Heart left ventricle (tissue), 16 donors: ENCODE results near the gene GFPT1. TPM values are rescaled to one million over a fixed set of nuclear protein-coding genes. Genes with fewer than 3 reads are reported as not detected.

Experiments
- ATAC-seq, 4 donors: fragments of 200-7000 bp; cut with Tn5 transposase; one replicate each; pipeline ENCODE4 v1.9.1; 2020 to 2022; ENCODE audit warnings: moderate library complexity in 4 of 4, mild to moderate bottlenecking in 3 of 4, moderate number of reproducible peaks in 1 of 4
- DNase-seq, 5 donors: peaks; one replicate each; pipeline ENCODE4 v3.0.0-alpha.2; 2020
- H3K27ac ChIP-seq, 12 donors: fragments of 200-600 bp; sonication (generic) in 4 of 12; one replicate each; pipeline versions ENCODE4 v1.5.0 to v1.8.0; 2016 to 2022; ENCODE audit warnings: mild to moderate bottlenecking in 2 of 12
- H3K27me3 ChIP-seq, 9 donors: fragments of 200-600 bp; sonication (generic) in 2 of 9; one replicate each; pipeline versions ENCODE4 v1.5.1 to v1.8.0; 2016 to 2022; ENCODE audit warnings: mild to moderate bottlenecking in 3 of 9
- H3K36me3 ChIP-seq, 9 donors: fragments of 200-600 bp; sonication (generic) in 2 of 9; one replicate each; pipeline versions ENCODE4 v1.5.0 to v1.8.0; 2018 to 2022; ENCODE audit warnings: mild to moderate bottlenecking in 2 of 9
- H3K4me1 ChIP-seq, 12 donors: fragments of 200-600 bp; sonication (generic) in 4 of 12; one replicate each; pipeline versions ENCODE4 v1.5.0 to v1.8.0; 2016 to 2022; ENCODE audit warnings: mild to moderate bottlenecking in 3 of 12
- H3K4me3 ChIP-seq, 12 donors: fragments of 200-600 bp; sonication (generic) in 4 of 12; one replicate each; pipeline versions ENCODE4 v1.5.0 to v1.8.0; 2017 to 2022; ENCODE audit warnings: mild to moderate bottlenecking in 9 of 12, moderate library complexity in 4 of 12
- H3K9me3 ChIP-seq, 12 donors: fragments of 200-600 bp; sonication (generic) in 4 of 12; one replicate each; pipeline versions ENCODE4 v1.5.0 to v1.8.0; 2016 to 2022; ENCODE audit warnings: mild to moderate bottlenecking in 1 of 12
- POLR2A ChIP-seq, 2 donors: fragments of 450-650 bp; IDR thresholded peaks; one replicate each; pipeline ENCODE4 v1.6.1; 2017; ENCODE audit warnings: antibody characterized with exemption in 2 of 2, mild to moderate bottlenecking in 2 of 2, moderate library complexity in 2 of 2
- WGBS, 4 donors: extraction: QIAGEN DNeasy Blood & Tissue Kit in 2 of 4; methylation state at CpG; one replicate each; pipeline versions ENCODE4 v1.1.5 to v1.1.7; 2013 to 2018; 5-methylcytosine and 5-hydroxymethylcytosine counted together
- intact Hi-C, 10 donors: fragments of 100-400 bp; cut with DNase I; formaldehyde crosslinking; loops; one replicate each; pipeline versions ENCODE4 v1.11.1 to v1.14.2; 2022
- polyA plus RNA-seq, 2 donors: library from polyadenylated mRNA; stranded (reverse); fragments of 200-250 nt; gene quantifications; one replicate each; pipeline ENCODE4 v1.2.3, GENCODE V29; 2013
- total RNA-seq, 9 donors: library from RNA; depleted of rRNA in 2 of 9; stranded (reverse); fragments of >200 nt in 2 of 9; fragmentation: NEBNext Ultra II Directional in 3 of 9; extraction: Animal tissue kit (Norgen Biotek cat#: 25700) in 3 of 9; gene quantifications; one replicate each; pipeline versions ENCODE4 v1.1.0 to v1.2.4, GENCODE V29; 2016 to 2023
- TF ChIP-seq, protein P1 (sequence below), 12 donors: fragments of 200-600 bp; sonication (generic) in 4 of 12; IDR thresholded peaks; one replicate each; pipeline versions ENCODE4 v1.5.0 to v1.8.0; 2018 to 2022; ENCODE audit warnings: antibody characterized with exemption in 12 of 12, mild to moderate bottlenecking in 5 of 12
- donor health status: ischemic (EF 13 %, LVEDD 7.1; RV severe dilation, severe dysfunction).
- donor health status: healthy with polysubstance abuse.
- donor health status: DM: no; HTN: yes; CAD: no.
- donor health status: DM: no; HTN: no; CAD: no.
- donor health status: ischemic (EF 25% LVEDD 6.9; RV normal size, moderate dysfunction).
- donor health status: ischemic (EF 25% LVEDD 5.7; RV mildly dilated, moderate dysfunction).
- donor health status: healthy.
- donor health status: DM: yes; HTN: yes; CAD: no.
- donor health status: ischemic (EF 35%, LVEDD 5.7; RV mildly dilated, moderate dysfunction).
- donor health status: nonischemic (EF 11% LVEDD 7.7; RV severe dilation, severe dysfunction).
- donor health status: DM: yes; HTN: yes; CAD: no.
- donor health status: PGD.
- donor health status: ischemic (EF 29% LVEDD 5.4; RV normal size, mild dysfunction).
- donor health status: nonischemic (EF 23%, LVEDD 6.1; RV moderate dilation, normal function).

Gene GFPT1
- total and polyA plus RNA-seq, 11 donors, result 5.7 to 87.9 (median 46.2) TPM

DNA sequence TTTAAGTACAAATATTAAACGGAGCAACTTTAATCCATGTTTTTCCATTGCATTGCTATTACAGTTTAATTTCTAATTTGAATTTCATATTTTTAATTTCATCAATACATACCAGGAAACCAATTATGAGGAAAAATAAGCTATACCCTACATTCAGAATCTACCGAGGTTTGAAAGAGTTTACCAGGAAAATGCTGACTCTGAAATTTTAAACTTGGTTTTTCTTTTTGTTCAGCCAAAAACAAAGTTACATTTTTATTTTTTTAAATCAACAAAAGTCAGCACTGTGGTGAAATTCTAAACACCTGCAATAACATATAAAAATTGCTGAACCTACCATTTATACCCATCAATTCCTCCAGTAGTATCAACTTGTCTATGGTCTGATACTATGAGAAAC, 53.7 kb downstream of the GFPT1 start:
- H3K9me3 ChIP-seq, result no peaks in the 10 kb centered on the region
- WGBS, 4 donors, result 94 to 96% (median 95%) methylated on average over 2 of the region's 2 CpGs
- DNase-seq, result no peak
- no peak for ATAC-seq
- TF ChIP-seq, protein P1, sequence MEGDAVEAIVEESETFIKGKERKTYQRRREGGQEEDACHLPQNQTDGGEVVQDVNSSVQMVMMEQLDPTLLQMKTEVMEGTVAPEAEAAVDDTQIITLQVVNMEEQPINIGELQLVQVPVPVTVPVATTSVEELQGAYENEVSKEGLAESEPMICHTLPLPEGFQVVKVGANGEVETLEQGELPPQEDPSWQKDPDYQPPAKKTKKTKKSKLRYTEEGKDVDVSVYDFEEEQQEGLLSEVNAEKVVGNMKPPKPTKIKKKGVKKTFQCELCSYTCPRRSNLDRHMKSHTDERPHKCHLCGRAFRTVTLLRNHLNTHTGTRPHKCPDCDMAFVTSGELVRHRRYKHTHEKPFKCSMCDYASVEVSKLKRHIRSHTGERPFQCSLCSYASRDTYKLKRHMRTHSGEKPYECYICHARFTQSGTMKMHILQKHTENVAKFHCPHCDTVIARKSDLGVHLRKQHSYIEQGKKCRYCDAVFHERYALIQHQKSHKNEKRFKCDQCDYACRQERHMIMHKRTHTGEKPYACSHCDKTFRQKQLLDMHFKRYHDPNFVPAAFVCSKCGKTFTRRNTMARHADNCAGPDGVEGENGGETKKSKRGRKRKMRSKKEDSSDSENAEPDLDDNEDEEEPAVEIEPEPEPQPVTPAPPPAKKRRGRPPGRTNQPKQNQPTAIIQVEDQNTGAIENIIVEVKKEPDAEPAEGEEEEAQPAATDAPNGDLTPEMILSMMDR (IDR thresholded peaks at IDR 0.05), result no peak
- H3K27ac ChIP-seq, result no peak overlapping the region
- intact Hi-C loops, result no loop called here
- peaks cover 0 to 98% (median 76%) of the 10 kb centered on the region in 9 donors for H3K36me3 ChIP-seq
- H3K4me1 ChIP-seq, result no peaks in the 10 kb centered on the region
- no peaks in the 10 kb centered on the region for H3K27me3 ChIP-seq
- no peak overlapping the region for H3K4me3 ChIP-seq

DNA sequence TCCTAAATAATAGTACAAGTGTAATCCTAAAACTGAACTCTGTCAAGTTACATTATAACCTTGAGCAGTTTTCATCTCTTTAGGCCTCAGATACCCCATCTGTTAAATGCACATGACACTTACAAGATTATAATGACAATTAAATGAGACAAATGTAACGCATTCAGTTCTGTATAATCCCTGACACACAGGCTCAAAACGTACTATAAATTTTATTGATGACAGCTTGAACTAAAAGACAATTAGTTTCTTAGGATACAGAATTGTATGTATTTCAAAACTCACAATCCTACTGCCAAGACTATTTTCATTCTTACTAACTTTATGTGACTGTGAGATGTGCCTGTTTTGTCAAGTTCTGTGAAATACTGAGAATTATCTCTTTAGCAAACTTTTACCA, 56.2 kb downstream of the GFPT1 start:
- intact Hi-C loops, result no loop called here
- DNase-seq (no peak), ATAC-seq (no peak)
- Histone ChIP-seq H3K9me3 (no peaks in the 10 kb centered on the region), H3K27me3 (no peaks in the 10 kb centered on the region), H3K4me3 (no peak overlapping the region), H3K4me1 (no peaks in the 10 kb centered on the region), H3K27ac (no peak overlapping the region), H3K36me3 (peaks cover 0 to 98% (median 76%) of the 10 kb centered on the region in 9 donors)
- WGBS, 4 donors, result 60 to 86% (median 83%) methylated on average over 2 of the region's 2 CpGs
- no peak for TF ChIP-seq POLR2A (IDR thresholded peaks at IDR 0.05)
- TF ChIP-seq, protein P1 (IDR thresholded peaks at IDR 0.05), result no peak

DNA sequence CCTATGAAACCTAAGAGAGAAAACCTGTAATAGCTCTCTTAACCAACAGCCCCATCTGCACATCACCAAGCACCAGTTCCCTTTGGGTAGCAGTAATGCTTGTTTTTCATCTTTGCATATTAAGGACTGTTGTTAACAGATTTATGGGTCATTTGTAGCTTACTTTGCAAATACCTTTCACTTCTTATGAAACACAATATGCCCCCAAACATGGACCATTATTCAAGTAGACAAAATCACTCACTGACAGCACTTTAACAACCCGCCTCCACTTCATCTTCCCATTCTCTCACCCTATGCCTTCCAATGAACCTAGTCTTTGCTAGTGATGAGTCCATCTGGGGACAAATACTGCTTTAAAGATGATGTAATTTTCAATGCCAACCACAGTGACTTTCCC, 64.4 kb downstream of the GFPT1 start:
- TF ChIP-seq, protein P1 (IDR thresholded peaks at IDR 0.05), result no peak
- TF ChIP-seq POLR2A (IDR thresholded peaks at IDR 0.05), result no peak
- Histone ChIP-seq H3K36me3 (peaks cover 0 to 67% (median 50%) of the 10 kb centered on the region in 9 donors), H3K27ac (no peak overlapping the region), H3K4me1 (no peaks in the 10 kb centered on the region), H3K9me3 (no peaks in the 10 kb centered on the region), H3K27me3 (no peaks in the 10 kb centered on the region), H3K4me3 (no peak overlapping the region)
- ATAC-seq, result no peak
- intact Hi-C loops, result no loop called here
- WGBS, 4 donors, result 91 to 100% (median 97%) methylated on average over 1 of the region's 1 CpG
- no peak for DNase-seq

DNA sequence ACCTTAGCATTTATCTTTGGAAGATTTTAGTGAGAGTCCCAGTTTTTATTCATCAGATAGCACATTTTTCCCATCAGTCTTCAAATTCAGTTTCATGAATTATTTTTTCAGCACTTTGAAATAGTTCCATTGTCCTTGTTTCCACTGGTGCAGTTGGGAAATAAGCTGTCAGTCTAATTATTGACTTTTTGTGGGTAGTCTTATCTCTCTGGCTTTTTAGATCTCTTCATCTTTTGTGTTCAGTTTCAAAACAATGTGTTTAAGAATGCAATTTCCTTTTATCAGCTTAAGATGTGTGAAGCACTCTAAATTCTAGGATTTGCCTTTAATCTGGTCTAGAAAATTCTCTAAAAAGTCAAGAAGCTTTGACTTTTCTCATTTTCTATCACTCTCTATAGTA, 70.5 kb downstream of the GFPT1 start:
- H3K27me3 ChIP-seq, result no peaks in the 10 kb centered on the region
- TF ChIP-seq, protein P1 (IDR thresholded peaks at IDR 0.05), result no peak
- no peak for TF ChIP-seq POLR2A (IDR thresholded peaks at IDR 0.05)
- H3K4me3 ChIP-seq, result no peak overlapping the region
- peaks cover 0 to 18% (median 11%) of the 10 kb centered on the region in 9 donors for H3K36me3 ChIP-seq
- ATAC-seq (no peak), DNase-seq (no peak)
- H3K27ac ChIP-seq, result no peak overlapping the region
- peaks cover 0 to 2% (median 0%) of the 10 kb centered on the region in 12 donors for H3K4me1 ChIP-seq
- intact Hi-C loops, result no loop called here
- H3K9me3 ChIP-seq, result peaks cover 0 to 24% (median 5%) of the 10 kb centered on the region in 12 donors
